Measurements from ENCODE around the gene HM13. TPM values are rescaled to one million over a fixed set of nuclear protein-coding genes. Genes with fewer than 3 reads are reported as not detected.

The HM13 gene
- total and polyA plus RNA-seq, 10 donors, result 62.1 to 122 (median 103) TPM

DNA sequence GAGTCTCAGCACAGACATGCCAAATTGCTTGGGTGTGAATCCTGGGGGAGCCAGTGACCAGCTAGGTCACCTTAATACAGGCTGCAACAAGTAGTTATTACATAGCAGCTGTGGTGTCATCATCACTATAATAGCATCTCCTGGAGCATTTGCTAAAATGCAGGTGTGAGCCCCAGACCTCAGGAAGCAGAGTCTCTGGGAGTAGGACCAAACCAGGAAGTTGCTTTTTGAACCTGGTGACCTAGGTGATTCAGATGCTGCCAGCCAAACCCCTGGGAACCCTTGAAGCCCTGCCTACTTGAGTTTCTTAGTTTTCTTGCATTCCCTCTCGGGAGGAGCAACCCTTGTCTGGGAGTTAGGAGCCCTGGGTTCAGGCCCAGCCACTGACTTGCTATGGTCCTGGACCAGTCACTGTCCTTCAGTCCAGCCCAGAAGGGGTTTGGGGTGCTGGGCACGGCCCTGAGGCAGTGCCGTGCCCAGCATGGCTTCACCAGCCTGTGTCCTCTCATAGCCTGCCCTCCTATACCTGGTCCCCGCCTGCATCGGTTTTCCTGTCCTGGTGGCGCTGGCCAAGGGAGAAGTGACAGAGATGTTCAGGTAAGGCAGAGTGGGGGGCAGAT lies 51.6 kb downstream of the HM13 start:
- intact Hi-C loops (cut with DNase I; ENCODE audit: low total_unique reads), result no loop called here
- H3K36me3 ChIP-seq, result peaks cover 0 to 100% (median 69%) of the 10 kb centered on the region in 6 donors

GRCh38 chr20:31566319-31566657 lies 52.0 kb downstream of the HM13 start:
- H3K4me3 ChIP-seq, result no peak overlapping the region
- no peaks in the 10 kb centered on the region for H3K9me3 ChIP-seq
- no peaks in the 10 kb centered on the region for H3K27me3 ChIP-seq (replicated peaks in 1 of 7)
- peak overlapping the region in 1 of 8 donors; percentile 33 for H3K27ac ChIP-seq
- intact Hi-C loops (cut with DNase I; ENCODE audit: low total_unique reads), result no loop called here
- DNase-seq, result no peak
- no peak for TF ChIP-seq CTCF (IDR thresholded peaks at IDR 0.05 in 8 of 11, conservative IDR thresholded peaks at IDR 0.05 in 3 of 11)
- TF ChIP-seq POLR2AphosphoS5 (IDR thresholded peaks at IDR 0.05), result no peak
- no peak for TF ChIP-seq POLR2A (IDR thresholded peaks at IDR 0.05)
- 88 to 100% (median 95%) methylated on average over 1 of the region's 1 CpG for WGBS, 5 donors
- H3K4me1 ChIP-seq, result peaks cover 0 to 47% (median 21%) of the 10 kb centered on the region in 6 donors
- H3K36me3 ChIP-seq, result peaks cover 0 to 99% (median 66%) of the 10 kb centered on the region in 6 donors

More for the DNA sequence above, 51.6 kb downstream of the HM13 start:
- no peaks in the 10 kb centered on the region for H3K27me3 ChIP-seq (replicated peaks in 1 of 7)
- H3K4me1 ChIP-seq, result peaks cover 0 to 52% (median 23%) of the 10 kb centered on the region in 6 donors
- no peak overlapping the region for H3K27ac ChIP-seq
- no peak for TF ChIP-seq POLR2A (IDR thresholded peaks at IDR 0.05)
- TF ChIP-seq CTCF (IDR thresholded peaks at IDR 0.05 in 8 of 11, conservative IDR thresholded peaks at IDR 0.05 in 3 of 11), result no peak
- TF ChIP-seq POLR2AphosphoS5 (IDR thresholded peaks at IDR 0.05), result peak in 1 of 3 donors; percentile 18
- H3K9me3 ChIP-seq, result no peaks in the 10 kb centered on the region
- DNase-seq, result no peak
- H3K4me3 ChIP-seq, result no peak overlapping the region
- WGBS, 5 donors, result 92 to 100% (median 93%) methylated on average over 4 to 6 of the region's 6 CpGs

DNA sequence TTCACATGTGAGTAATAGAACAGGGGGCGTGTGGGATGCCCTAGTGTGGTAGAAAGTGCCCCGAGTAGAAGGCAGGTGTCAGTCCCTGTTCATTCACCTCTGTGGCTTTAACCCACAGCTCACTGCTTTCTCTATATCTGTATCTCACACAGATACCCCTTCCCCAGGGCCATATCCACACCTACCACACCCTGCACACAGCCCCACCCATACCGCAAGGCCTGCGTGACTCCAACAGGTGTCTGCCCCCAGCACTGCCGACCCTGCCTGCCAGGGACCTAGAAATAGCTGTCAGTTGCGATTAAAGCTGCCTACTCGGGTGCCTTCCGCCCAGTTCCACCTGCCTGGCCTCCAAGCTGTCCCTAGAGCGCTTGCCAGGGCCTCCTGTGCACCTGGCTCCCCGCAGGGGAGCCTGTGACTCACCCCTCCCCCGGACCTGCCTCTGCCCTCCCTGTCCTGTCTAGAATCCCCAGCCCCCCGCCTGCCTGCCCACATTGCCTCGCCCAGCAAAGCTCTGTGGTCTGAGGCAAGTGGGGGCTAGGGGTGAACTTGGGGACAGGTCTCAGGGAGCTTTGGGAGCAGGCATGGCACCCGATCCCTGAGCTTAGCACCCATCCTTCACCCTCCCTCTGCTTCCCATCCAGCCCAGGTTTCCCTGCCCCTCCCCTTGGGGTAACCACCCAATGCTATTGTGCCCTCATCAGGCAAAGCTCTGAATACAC lies 52.6 kb downstream of the HM13 start:
- H3K9me3 ChIP-seq, result no peaks in the 10 kb centered on the region
- intact Hi-C loops (cut with DNase I; ENCODE audit: low total_unique reads), result no loop called here
- DNase-seq, result no peak
- peaks cover 0 to 47% (median 21%) of the 10 kb centered on the region in 6 donors for H3K4me1 ChIP-seq
- H3K36me3 ChIP-seq, result peaks cover 0 to 93% (median 62%) of the 10 kb centered on the region in 6 donors
- H3K27ac ChIP-seq, result peak overlapping the region in 2 of 8 donors; percentile 26 to 33
- H3K27me3 ChIP-seq (replicated peaks in 1 of 7), result no peaks in the 10 kb centered on the region
- 69 to 76% (median 72%) methylated on average over 9 to 14 of the region's 14 CpGs for WGBS, 5 donors
- H3K4me3 ChIP-seq, result no peak overlapping the region
- TF ChIP-seq CTCF (IDR thresholded peaks at IDR 0.05 in 8 of 11, conservative IDR thresholded peaks at IDR 0.05 in 3 of 11) (no peak), POLR2A (IDR thresholded peaks at IDR 0.05) (no peak), POLR2AphosphoS5 (IDR thresholded peaks at IDR 0.05) (peak in 1 of 3 donors; percentile 35)

GRCh38 chr20:31567380-31567720 lies 53.1 kb downstream of the HM13 start:
- peaks cover 0 to 88% (median 56%) of the 10 kb centered on the region in 6 donors for H3K36me3 ChIP-seq

More at GRCh38 chr20:31567380-31567720, 53.1 kb downstream of the HM13 start:
- no peak for DNase-seq
- H3K27ac ChIP-seq, result peak overlapping the region in 2 of 8 donors; percentile 26 to 33
- H3K9me3 ChIP-seq, result no peaks in the 10 kb centered on the region
- H3K27me3 ChIP-seq (replicated peaks in 1 of 7), result no peaks in the 10 kb centered on the region
- intact Hi-C loops (cut with DNase I; ENCODE audit: low total_unique reads), result no loop called here
- no peak overlapping the region for H3K4me3 ChIP-seq
- peaks cover 4 to 51% (median 26%) of the 10 kb centered on the region in 6 donors for H3K4me1 ChIP-seq
- no peak for TF ChIP-seq POLR2A (IDR thresholded peaks at IDR 0.05)
- no peak for TF ChIP-seq CTCF (IDR thresholded peaks at IDR 0.05 in 8 of 11, conservative IDR thresholded peaks at IDR 0.05 in 3 of 11)
